ENCODE results near the gene ZDHHC5. TPM values are rescaled to one million over a fixed set of nuclear protein-coding genes. Genes with fewer than 3 reads are reported as not detected.
"Not testable (repeated sequence)": the region's sequence is repeated elsewhere in the genome, so short reads cannot be mapped to it uniquely, and the experiment has no call there.

The ZDHHC5 gene
- total and polyA plus RNA-seq, 2 donors (not counting 1 experiment from before 2014, with no cell fraction given) = 31.5 to 53.8 TPM

DNA sequence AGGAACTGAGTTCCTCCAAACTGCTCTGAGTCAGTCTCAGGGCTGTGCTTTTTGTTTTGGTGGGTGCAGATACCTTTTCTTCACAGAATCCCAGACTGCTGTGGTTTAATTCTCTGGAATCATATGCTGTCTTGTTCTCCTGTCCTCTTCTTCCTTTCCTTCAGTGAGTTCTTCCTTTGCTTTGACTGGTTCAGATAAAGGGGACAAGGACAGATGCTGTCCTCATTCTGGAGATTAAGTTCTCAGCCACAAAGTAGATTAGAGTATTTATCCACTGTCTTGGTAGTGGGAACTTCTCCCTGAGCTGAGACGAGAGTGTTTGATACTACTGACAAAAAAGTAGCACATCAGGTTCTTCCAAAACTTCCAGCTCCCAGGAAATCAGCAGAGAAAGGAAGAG is 13.3 kb downstream of the ZDHHC5 start:
- TF ChIP-seq, protein P1, sequence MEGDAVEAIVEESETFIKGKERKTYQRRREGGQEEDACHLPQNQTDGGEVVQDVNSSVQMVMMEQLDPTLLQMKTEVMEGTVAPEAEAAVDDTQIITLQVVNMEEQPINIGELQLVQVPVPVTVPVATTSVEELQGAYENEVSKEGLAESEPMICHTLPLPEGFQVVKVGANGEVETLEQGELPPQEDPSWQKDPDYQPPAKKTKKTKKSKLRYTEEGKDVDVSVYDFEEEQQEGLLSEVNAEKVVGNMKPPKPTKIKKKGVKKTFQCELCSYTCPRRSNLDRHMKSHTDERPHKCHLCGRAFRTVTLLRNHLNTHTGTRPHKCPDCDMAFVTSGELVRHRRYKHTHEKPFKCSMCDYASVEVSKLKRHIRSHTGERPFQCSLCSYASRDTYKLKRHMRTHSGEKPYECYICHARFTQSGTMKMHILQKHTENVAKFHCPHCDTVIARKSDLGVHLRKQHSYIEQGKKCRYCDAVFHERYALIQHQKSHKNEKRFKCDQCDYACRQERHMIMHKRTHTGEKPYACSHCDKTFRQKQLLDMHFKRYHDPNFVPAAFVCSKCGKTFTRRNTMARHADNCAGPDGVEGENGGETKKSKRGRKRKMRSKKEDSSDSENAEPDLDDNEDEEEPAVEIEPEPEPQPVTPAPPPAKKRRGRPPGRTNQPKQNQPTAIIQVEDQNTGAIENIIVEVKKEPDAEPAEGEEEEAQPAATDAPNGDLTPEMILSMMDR (IDR thresholded peaks at IDR 0.05) = no peak
- TF ChIP-seq EZH2 (IDR thresholded peaks at IDR 0.05; ENCODE audit: borderline replicate concordance, insufficient read depth, low read depth, low read length, poor library complexity, severe bottlenecking) = no peak
- Mint-ChIP-seq H3K27ac (no peak overlapping the region), H3K4me3 (no peak overlapping the region), H3K27me3 (no peaks in the 10 kb centered on the region), H3K4me1 (peaks cover 23% of the 10 kb centered on the region), H3K9me3 (ENCODE audit: insufficient read depth) (no peaks in the 10 kb centered on the region)
- Histone ChIP-seq H3K9me3 (ENCODE audit: control extremely low read depth in 1 of 3, control insufficient read depth in 2 of 3, insufficient read depth in 1 of 3, low read length in 2 of 3) (no peaks in the 10 kb centered on the region), H3K4me3 (ENCODE audit: control extremely low read depth in 1 of 5, extremely low read depth in 1 of 5, insufficient read depth in 1 of 5, low read depth in 2 of 5, low read length in 4 of 5) (no peak overlapping the region), H3K4me1 (ENCODE audit: control insufficient read depth in 2 of 2, insufficient read depth in 2 of 2, low read length in 2 of 2) (no peaks in the 10 kb centered on the region), H3K27ac (ENCODE audit: low read length in 2 of 2) (no peak overlapping the region), H2AFZ (ENCODE audit: insufficient read depth, low read depth, low read length, poor library complexity, severe bottlenecking) (no peak overlapping the region), H3K36me3 (replicated peaks in 1 of 2; ENCODE audit: control extremely low read depth in 1 of 2, control insufficient read depth in 1 of 2, extremely low read depth in 1 of 2, insufficient read depth in 2 of 2, low read length in 1 of 2) (peaks cover 12 to 55% of the 10 kb centered on the region in 2 experiments), H3K9ac (ENCODE audit: low read length) (no peak overlapping the region), H3K27me3 (replicated peaks in 1 of 4; ENCODE audit: control extremely low read depth in 1 of 4, control insufficient read depth in 3 of 4, insufficient read depth in 4 of 4, low read length in 3 of 4) (no peaks in the 10 kb centered on the region), H3K79me2 (ENCODE audit: control insufficient read depth, insufficient read depth, low read length) (peaks cover 95% of the 10 kb centered on the region), H3K4me2 (replicated peaks; ENCODE audit: low read depth, low read length, poor library complexity, severe bottlenecking) (no peak overlapping the region), H4K20me1 (ENCODE audit: control insufficient read depth, insufficient read depth, low read length, poor library complexity, severe bottlenecking) (peaks cover 55% of the 10 kb centered on the region)
- DNase-seq (no peak), ATAC-seq (ENCODE audit: low read depth) (no peak)
- ChIA-PET POLR2A (no interaction called here), CTCF (interaction anchor here (0.6 kb wide), 1 partner anchor 115 kb away, joined by 3 read pairs; no protein-coding TSS in a partner anchor)
- intact Hi-C loops (cut with micrococcal nuclease) = no loop called here
- WGBS (ENCODE audit: insufficient coverage) = no CpG with 5 or more reads among the region's 1 CpG

DNA sequence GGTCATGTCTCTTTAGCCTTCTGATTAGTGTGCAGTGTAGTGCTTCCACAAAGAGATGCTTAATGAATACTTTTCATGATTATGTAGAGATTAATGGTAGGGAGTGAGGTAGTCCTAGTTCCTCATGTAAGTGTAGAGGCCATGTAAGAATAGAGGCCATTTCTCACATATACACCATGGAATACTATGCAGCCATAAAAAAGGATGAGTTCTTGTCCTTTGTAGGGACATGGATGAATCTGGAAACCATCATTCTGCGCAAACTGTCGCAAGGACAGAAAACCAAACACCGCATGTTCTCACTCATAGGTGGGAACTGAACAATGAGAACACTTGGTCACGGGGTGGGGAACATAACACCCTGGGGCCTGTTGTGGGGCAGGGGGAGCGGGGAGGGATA is 22.6 kb downstream of the ZDHHC5 start:
- H3K9me3 ChIP-seq (ENCODE audit: control extremely low read depth in 1 of 3, control insufficient read depth in 2 of 3, insufficient read depth in 1 of 3, low read length in 2 of 3); H3K27me3 Mint-ChIP-seq; H2AFZ ChIP-seq (ENCODE audit: insufficient read depth, low read depth, low read length, poor library complexity, severe bottlenecking); H3K27ac ChIP-seq (ENCODE audit: low read length in 2 of 2); H3K4me1 ChIP-seq (ENCODE audit: control insufficient read depth in 2 of 2, insufficient read depth in 2 of 2, low read length in 2 of 2); DNase-seq; H3K4me2 ChIP-seq (replicated peaks; ENCODE audit: low read depth, low read length, poor library complexity, severe bottlenecking); H3K9me3 Mint-ChIP-seq (ENCODE audit: insufficient read depth); H3K4me3 ChIP-seq (ENCODE audit: control extremely low read depth in 1 of 5, extremely low read depth in 1 of 5, insufficient read depth in 1 of 5, low read depth in 2 of 5, low read length in 4 of 5); POLR2A ChIA-PET; CTCF ChIA-PET; intact Hi-C loops (cut with micrococcal nuclease); H3K9ac ChIP-seq (ENCODE audit: low read length); H3K27me3 ChIP-seq (replicated peaks in 1 of 4; ENCODE audit: control extremely low read depth in 1 of 4, control insufficient read depth in 3 of 4, insufficient read depth in 4 of 4, low read length in 3 of 4); H3K4me1 Mint-ChIP-seq; ATAC-seq (ENCODE audit: low read depth); H3K4me3 Mint-ChIP-seq; H3K27ac Mint-ChIP-seq: not testable (repeated sequence)
- Histone ChIP-seq H3K36me3 (replicated peaks in 1 of 2; ENCODE audit: control extremely low read depth in 1 of 2, control insufficient read depth in 1 of 2, extremely low read depth in 1 of 2, insufficient read depth in 2 of 2, low read length in 1 of 2) (peaks cover 18 to 83% of the 10 kb centered on the region in 2 experiments), H4K20me1 (ENCODE audit: control insufficient read depth, insufficient read depth, low read length, poor library complexity, severe bottlenecking) (peaks cover 19% of the 10 kb centered on the region), H3K79me2 (ENCODE audit: control insufficient read depth, insufficient read depth, low read length) (peaks cover 17% of the 10 kb centered on the region)
- WGBS (ENCODE audit: insufficient coverage) = 100% methylated on average over 1 of the region's 5 CpGs
